Activated naive CD4-positive, alpha-beta T cell treated with anti-CD3 and anti-CD28 coated beads, Interleukin-2, amount 50 U/mL, for 72 hours (primary cell): ENCODE results near the gene UNG. TPM values are rescaled to one million over a fixed set of nuclear protein-coding genes. Genes with fewer than 3 reads are reported as not detected.

Experiments used
- ATAC-seq, 2 donors: fragments of 150-1000 bp; cut with Tn5 transposase; 2 replicates each; pipeline ENCODE4 v1.10.0; 2021; ENCODE audit warnings: mild to moderate bottlenecking in 2 of 2, moderate library complexity in 2 of 2
- DNase-seq, 2 donors: peaks; one replicate each; pipeline ENCODE4 v3.0.0; 2021 to 2022; ENCODE audit warnings: low spot score in 2 of 2
- H3K27ac Mint-ChIP-seq, 2 donors: one replicate each; pipeline ENCODE4 v1.8.0; 2022; ENCODE audit warnings: mild to moderate bottlenecking in 2 of 2, mixed read lengths in 2 of 2
- H3K36me3 Mint-ChIP-seq, 2 donors: one replicate each; pipeline ENCODE4 v1.8.0; 2022; ENCODE audit warnings: mixed read lengths in 2 of 2
- H3K9me3 Mint-ChIP-seq, 2 donors: one replicate each; pipeline ENCODE4 v1.8.0; 2022; ENCODE audit warnings: mixed read lengths in 2 of 2
- total RNA-seq, 2 donors: library from RNA; stranded (reverse); gene quantifications; one replicate each; pipeline ENCODE4 v1.2.3, GENCODE V29; 2022

The UNG gene
- total RNA-seq, 2 donors from 2014 or later = 49.3 to 74.9 TPM

- no peak for DNase-seq
- no peak overlapping the region for H3K27ac Mint-ChIP-seq
- ATAC-seq = no peak
- H3K36me3 Mint-ChIP-seq = no peaks in the 10 kb centered on the region
- H3K9me3 Mint-ChIP-seq = no peaks in the 10 kb centered on the region
These were observed 63.0 kb downstream of the UNG start for GRCh38 chr12:109160433-109160832.

Other genes starting within 250 kb of the UNG start
- gene SSH1, start 240.0 kb upstream of the UNG start, total RNA-seq = 10 to 100 TPM; 25.3 to 36.0 TPM
- not detected for gene DAO, start 217.5 kb upstream of the UNG start, total RNA-seq
- not detected for gene SVOP, start 76.5 kb upstream of the UNG start, total RNA-seq
- 10 to 100 TPM; 10.4 to 21.0 TPM for gene USP30, start 45.0 kb upstream of the UNG start, total RNA-seq
- 10 to 100 TPM; 32.7 to 33.9 TPM for gene ALKBH2, start 4.1 kb upstream of the UNG start, total RNA-seq
- 10 to 100 TPM; 13.4 to 23.7 TPM for gene ACACB, start 19.0 kb downstream of the UNG start, total RNA-seq
- not detected for gene FOXN4, start 211.7 kb downstream of the UNG start, total RNA-seq